Stomach (tissue), 9 donors: ENCODE data around the gene GP2. TPM values are rescaled to one million over a fixed set of nuclear protein-coding genes. Genes with fewer than 3 reads are reported as not detected.

ENCODE experiments used
- DNase-seq, 2 donors: peaks; one replicate each; pipeline versions ENCODE4 v3.0.0 to v3.0.0-alpha.2; 2013 to 2019
- H3K27ac ChIP-seq, 5 donors: fragments of 200-600 bp in 4 of 5; sonication (generic) in 4 of 5; one replicate each; pipeline ENCODE4 v1.5.1; 2013 to 2019; ENCODE audit warnings: mild to moderate bottlenecking in 1 of 5, moderate library complexity in 1 of 5
- H3K27me3 ChIP-seq, 3 donors: fragments of 200-600 bp; sonication (generic); one replicate each; pipeline ENCODE4 v1.5.1; 2017 to 2019; ENCODE audit warnings: mixed run types in 1 of 3
- H3K36me3 ChIP-seq, 4 donors: fragments of 200-600 bp; sonication (generic); 1 replicate in 3 of 4; 2 replicates in 1 of 4; pipeline ENCODE4 v1.5.1; 2016 to 2019
- H3K4me1 ChIP-seq, 4 donors: fragments of 200-600 bp; sonication (generic); one replicate each; pipeline ENCODE4 v1.5.1; 2016 to 2019
- H3K4me3 ChIP-seq, 4 donors: fragments of 200-600 bp; sonication (generic) in 3 of 4; one replicate each; pipeline ENCODE4 v1.5.1; 2016 to 2019; ENCODE audit warnings: mild to moderate bottlenecking in 1 of 4
- H3K9me3 ChIP-seq, 4 donors: fragments of 200-600 bp; sonication (generic); one replicate each; pipeline ENCODE4 v1.5.1; 2016 to 2019
- CTCF ChIP-seq, 7 experiments: fragments of 450-650 bp in 4 of 7; fragments of 200-600 bp in 3 of 7; sonication (generic) in 3 of 7; IDR thresholded peaks; one replicate each; pipeline ENCODE4 v1.5.1; 2016 to 2019; ENCODE audit warnings: antibody characterized with exemption in 7 of 7, control low read depth in 2 of 7, mild to moderate bottlenecking in 1 of 7
- EP300 ChIP-seq: sonication (generic); formaldehyde crosslinking; IDR thresholded peaks from one replicate; pipeline ENCODE4 v1.6.1; 2017; ENCODE audit warnings: antibody characterized with exemption
- POLR2A ChIP-seq, 4 donors: fragments of 450-650 bp; IDR thresholded peaks; one replicate each; pipeline ENCODE4 v1.6.1; 2016; ENCODE audit warnings: antibody characterized with exemption in 4 of 4, control low read depth in 2 of 4, mild to moderate bottlenecking in 1 of 4, moderate library complexity in 1 of 4
- POLR2AphosphoS5 ChIP-seq, 3 donors: sonication (generic); formaldehyde crosslinking; IDR thresholded peaks; one replicate each; pipeline ENCODE4 v1.6.1; 2016; ENCODE audit warnings: antibody characterized with exemption in 3 of 3
- WGBS, 5 donors: extraction: QIAGEN DNeasy Blood & Tissue Kit in 3 of 5; methylation state at CpG; one replicate each; pipeline versions ENCODE4 v1.1.5 to v1.1.7; 2013 to 2018; 5-methylcytosine and 5-hydroxymethylcytosine counted together
- intact Hi-C: fragments of 100-400 bp; cut with DNase I; formaldehyde crosslinking; loops from one replicate; pipeline ENCODE4 v1.15.1; 2023; ENCODE audit warnings: low total_unique reads
- polyA plus RNA-seq, 3 donors: library from polyadenylated mRNA; stranded (reverse); fragments of 200-250 nt; gene quantifications; one replicate each; pipeline ENCODE4 v1.2.3, GENCODE V29; 2013
- total RNA-seq, 5 donors: library from RNA; depleted of rRNA; stranded (reverse); fragments of >200 nt; gene quantifications; one replicate each; pipeline versions ENCODE4 v1.1.0 to v1.2.3, GENCODE V29; 2014 to 2016
- donor health status: healthy with polysubstance abuse.
- donor health status: Bipolar disorder and iron deficiency.
- donor health status: healthy.

GP2 gene
- total and polyA plus RNA-seq, 8 donors, result 0.55 to 53.3 (median 14.4) TPM

GRCh38 chr16:20344611-20345010 is 17.3 kb upstream of the GP2 start:
- intact Hi-C loops, result no loop called here
- DNase-seq, result no peak
- H3K36me3 ChIP-seq, result no peaks in the 10 kb centered on the region
- H3K27ac ChIP-seq, result no peak overlapping the region
- TF ChIP-seq EP300 (no peak), POLR2A (IDR thresholded peaks at IDR 0.05) (no peak), CTCF (IDR thresholded peaks at IDR 0.05) (no peak), POLR2AphosphoS5 (IDR thresholded peaks at IDR 0.05) (no peak)
- H3K9me3 ChIP-seq, result no peaks in the 10 kb centered on the region
- WGBS, 5 donors, result 70 to 78% (median 74%) methylated on average over 5 of the region's 5 CpGs
- peaks cover 0 to 19% (median 0%) of the 10 kb centered on the region in 3 donors for H3K27me3 ChIP-seq
- no peak overlapping the region for H3K4me3 ChIP-seq
- peaks cover 0 to 9% (median 4%) of the 10 kb centered on the region in 4 donors for H3K4me1 ChIP-seq

GRCh38 chr16:20339744-20340143 is 12.4 kb upstream of the GP2 start:
- Histone ChIP-seq H3K27me3 (peaks cover 0 to 5% (median 0%) of the 10 kb centered on the region in 3 donors), H3K4me1 (no peaks in the 10 kb centered on the region), H3K27ac (no peak overlapping the region), H3K9me3 (no peaks in the 10 kb centered on the region), H3K36me3 (no peaks in the 10 kb centered on the region), H3K4me3 (no peak overlapping the region)
- intact Hi-C loops, result no loop called here
- 85 to 93% (median 90%) methylated on average over 3 of the region's 3 CpGs for WGBS, 5 donors
- TF ChIP-seq POLR2A (IDR thresholded peaks at IDR 0.05) (no peak), POLR2AphosphoS5 (IDR thresholded peaks at IDR 0.05) (no peak), CTCF (IDR thresholded peaks at IDR 0.05) (no peak), EP300 (no peak)
- DNase-seq, result no peak

- Histone ChIP-seq H3K27me3 (peaks cover 0 to 9% (median 0%) of the 10 kb centered on the region in 3 donors), H3K36me3 (no peaks in the 10 kb centered on the region), H3K4me3 (no peak overlapping the region), H3K27ac (no peak overlapping the region), H3K9me3 (no peaks in the 10 kb centered on the region), H3K4me1 (no peaks in the 10 kb centered on the region)
- TF ChIP-seq POLR2A (IDR thresholded peaks at IDR 0.05) (no peak), CTCF (IDR thresholded peaks at IDR 0.05) (no peak), EP300 (no peak), POLR2AphosphoS5 (IDR thresholded peaks at IDR 0.05) (no peak)
- DNase-seq, result no peak
- WGBS, 5 donors, result 36 to 45% (median 38%) methylated on average over 2 of the region's 2 CpGs
- intact Hi-C loops, result no loop called here
Measured at GRCh38 chr16:20336955-20337354, 9.6 kb upstream of the GP2 start.

- intact Hi-C loops, result no loop called here
- Histone ChIP-seq H3K9me3 (no peaks in the 10 kb centered on the region), H3K4me1 (no peaks in the 10 kb centered on the region), H3K27ac (no peak overlapping the region), H3K36me3 (no peaks in the 10 kb centered on the region), H3K27me3 (peaks cover 0 to 9% (median 0%) of the 10 kb centered on the region in 3 donors), H3K4me3 (no peak overlapping the region)
- no peak for DNase-seq
- 82 to 100% (median 87%) methylated on average over 1 of the region's 1 CpG for WGBS, 5 donors
- TF ChIP-seq POLR2A (IDR thresholded peaks at IDR 0.05) (no peak), CTCF (IDR thresholded peaks at IDR 0.05) (no peak), EP300 (no peak), POLR2AphosphoS5 (IDR thresholded peaks at IDR 0.05) (no peak)
Measured at GRCh38 chr16:20334396-20334795, 7.1 kb upstream of the GP2 start.
